Fibroblast of lung (primary cell): ENCODE measurements around the gene ZG16. TPM values are rescaled to one million over a fixed set of nuclear protein-coding genes. Genes with fewer than 3 reads are reported as not detected.

Source experiments
- DNase-seq, 2 donors: peaks; one replicate each; pipeline versions ENCODE4 v3.0.0 to v3.0.0-alpha.2; 2010; ENCODE audit warnings: low read depth in 2 of 2
- H2AFZ ChIP-seq: 2 replicates; pipeline ENCODE4 v1.5.1; 2012; ENCODE audit warnings: low read length, control low read depth, inconsistent platforms
- H3K27ac ChIP-seq: 2 replicates; pipeline ENCODE4 v1.5.1; 2011; ENCODE audit warnings: low read length, control low read depth; ENCODE audit not compliant: insufficient read depth
- H3K27me3 ChIP-seq: 2 replicates; pipeline ENCODE4 v1.5.1; 2011; ENCODE audit warnings: mild to moderate bottlenecking, low read length; ENCODE audit not compliant: control insufficient read depth, insufficient read depth
- H3K36me3 ChIP-seq: 2 replicates; pipeline ENCODE4 v1.5.1; 2011; ENCODE audit warnings: low read length; ENCODE audit not compliant: control insufficient read depth, insufficient read depth
- H3K4me1 ChIP-seq: 2 replicates; pipeline ENCODE4 v1.5.1; 2011; ENCODE audit warnings: low read length; ENCODE audit not compliant: control insufficient read depth, insufficient read depth; ENCODE audit errors: extremely low read depth
- H3K4me2 ChIP-seq: 2 replicates; pipeline ENCODE4 v1.5.1; 2011; ENCODE audit warnings: low read length, control low read depth; ENCODE audit not compliant: insufficient read depth; ENCODE audit errors: extremely low read depth
- H3K4me3 ChIP-seq, 4 experiments: fragments of 200-600 bp in 1 of 4; sonication (generic) in 1 of 4; replicated peaks in 1 of 4; 2 replicates each; pipeline ENCODE4 v1.5.1; 2011 to 2016; ENCODE audit warnings: low read length in 4 of 4, low read depth in 3 of 4, mild to moderate bottlenecking in 3 of 4, control low read depth in 2 of 4, inconsistent platforms in 1 of 4, mixed read lengths in 1 of 4; ENCODE audit not compliant: insufficient read depth in 1 of 4; ENCODE audit errors: control extremely low read depth in 1 of 4
- H3K79me2 ChIP-seq: 2 replicates; pipeline ENCODE4 v1.5.1; 2012; ENCODE audit warnings: mild to moderate bottlenecking, low read length, inconsistent platforms; ENCODE audit not compliant: control insufficient read depth, insufficient read depth
- H3K9ac ChIP-seq: 2 replicates; pipeline ENCODE4 v1.5.1; 2011; ENCODE audit warnings: mild to moderate bottlenecking, low read length, control low read depth; ENCODE audit not compliant: insufficient read depth
- H3K9me3 ChIP-seq: 2 replicates; pipeline ENCODE4 v1.5.1; 2012; ENCODE audit warnings: low read depth, low read length; ENCODE audit not compliant: control insufficient read depth, insufficient read depth
- H4K20me1 ChIP-seq: 2 replicates; pipeline ENCODE4 v1.5.1; 2011; ENCODE audit warnings: low read length; ENCODE audit not compliant: control insufficient read depth, insufficient read depth; ENCODE audit errors: extremely low read depth
- CTCF ChIP-seq, 2 donors: IDR thresholded peaks in 1 of 2; conservative IDR thresholded peaks in 1 of 2; 1 replicate in 1 of 2; 2 replicates in 1 of 2; pipeline ENCODE4 v1.5.1; 2011 to 2012; ENCODE audit warnings: low read length in 2 of 2, control low read depth in 1 of 2, inconsistent platforms in 1 of 2, low read depth in 1 of 2, mild to moderate bottlenecking in 1 of 2
- EZH2 ChIP-seq: IDR thresholded peaks from 2 replicates; pipeline ENCODE4 v1.5.1; 2012; ENCODE audit warnings: low read length, control low read depth, mild to moderate bottlenecking; ENCODE audit errors: missing control alignments
- polyA plus RNA-seq, 2 donors: library from polyadenylated mRNA; depleted of rRNA in 1 of 2; stranded (reverse) in 1 of 2; unstranded in 1 of 2; fragments of >200 nt; gene quantifications; 2 replicates each; pipeline ENCODE4 v1.2.1, GENCODE V29; 2011 to 2012; ENCODE audit warnings: missing spikeins in 1 of 2
- total RNA-seq: library from RNA; depleted of rRNA; stranded (reverse); fragments of >200 nt; gene quantifications from 2 replicates; pipeline ENCODE4 v1.2.1, GENCODE V29; 2014

The ZG16 gene
- total and polyA plus RNA-seq, 2 donors (not counting 1 experiment from before 2014, with no cell fraction given), result not detected

GRCh38 chr16:29763326-29763725 lies 14.7 kb upstream of the ZG16 start:
- H3K79me2 ChIP-seq, result no peaks in the 10 kb centered on the region
- H3K9me3 ChIP-seq, result no peaks in the 10 kb centered on the region
- H3K4me2 ChIP-seq, result no peak overlapping the region
- TF ChIP-seq EZH2 (no peak), CTCF (conservative IDR thresholded peaks at IDR 0.05 in 1 of 2, IDR thresholded peaks at IDR 0.05 in 1 of 2; ENCODE audit: low read depth in 1 of 2, low read length in 2 of 2) (no peak)
- no peak overlapping the region for H3K27ac ChIP-seq
- DNase-seq, result no peak
- H2AFZ ChIP-seq, result no peak overlapping the region
- H3K27me3 ChIP-seq, result peaks cover 4% of the 10 kb centered on the region
- no peaks in the 10 kb centered on the region for H3K4me1 ChIP-seq
- H3K36me3 ChIP-seq, result no peaks in the 10 kb centered on the region
- no peak overlapping the region for H3K9ac ChIP-seq
- no peaks in the 10 kb centered on the region for H4K20me1 ChIP-seq
- no peak overlapping the region for H3K4me3 ChIP-seq

- H3K36me3 ChIP-seq, result no peaks in the 10 kb centered on the region
- H3K27ac ChIP-seq, result no peak overlapping the region
- no peak overlapping the region for H3K4me2 ChIP-seq
- H3K9ac ChIP-seq, result no peak overlapping the region
- TF ChIP-seq EZH2 (no peak), CTCF (conservative IDR thresholded peaks at IDR 0.05 in 1 of 2, IDR thresholded peaks at IDR 0.05 in 1 of 2; ENCODE audit: low read depth in 1 of 2, low read length in 2 of 2) (no peak)
- no peaks in the 10 kb centered on the region for H3K4me1 ChIP-seq
- no peak overlapping the region for H3K4me3 ChIP-seq
- no peaks in the 10 kb centered on the region for H3K79me2 ChIP-seq
- no peak overlapping the region for H2AFZ ChIP-seq
- peaks cover 4% of the 10 kb centered on the region for H3K27me3 ChIP-seq
- H4K20me1 ChIP-seq, result no peaks in the 10 kb centered on the region
- DNase-seq, result no peak
- no peaks in the 10 kb centered on the region for H3K9me3 ChIP-seq
These were observed 12.7 kb upstream of the ZG16 start for GRCh38 chr16:29765167-29766032.

- Histone ChIP-seq H3K27me3 (peaks cover 4% of the 10 kb centered on the region), H2AFZ (no peak overlapping the region), H3K4me1 (no peaks in the 10 kb centered on the region), H3K9ac (no peak overlapping the region), H3K4me2 (no peak overlapping the region), H3K4me3 (no peak overlapping the region), H3K9me3 (no peaks in the 10 kb centered on the region), H3K79me2 (no peaks in the 10 kb centered on the region), H3K36me3 (no peaks in the 10 kb centered on the region), H4K20me1 (no peaks in the 10 kb centered on the region), H3K27ac (no peak overlapping the region)
- TF ChIP-seq EZH2 (no peak), CTCF (conservative IDR thresholded peaks at IDR 0.05 in 1 of 2, IDR thresholded peaks at IDR 0.05 in 1 of 2; ENCODE audit: low read depth in 1 of 2, low read length in 2 of 2) (no peak)
- no peak for DNase-seq
These were observed 11.5 kb upstream of the ZG16 start for GRCh38 chr16:29766571-29766970.
